ENCODE results near the gene TAS2R8. TPM values are rescaled to one million over a fixed set of nuclear protein-coding genes. Genes with fewer than 3 reads are reported as not detected.

The TAS2R8 gene
- total RNA-seq, result not detected in 2 replicates

DNA sequence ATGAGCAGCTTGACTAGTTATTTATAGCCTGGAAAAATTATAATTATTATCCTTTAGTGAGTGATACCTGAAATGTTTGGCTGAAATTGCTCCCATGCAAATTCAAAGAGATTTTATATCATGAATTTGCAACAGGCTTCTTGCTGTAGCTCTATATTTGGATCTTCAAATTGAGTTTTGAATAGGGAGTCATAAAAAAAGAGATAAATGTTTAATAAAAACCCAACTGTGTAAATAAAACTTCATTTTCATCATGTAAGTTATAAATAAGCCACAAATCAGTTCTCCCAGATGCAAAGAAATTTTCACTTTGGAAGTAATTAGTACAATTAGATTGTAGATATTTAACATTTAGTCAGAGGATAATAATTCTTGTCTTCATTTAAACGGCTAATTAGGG, at the start of gene TAS2R8:
TAS2R8 (minus strand) TSS at position 101 of the 400 bp plus-strand sequence. CDS start 306 bp downstream, outside the sequence.

DNA sequence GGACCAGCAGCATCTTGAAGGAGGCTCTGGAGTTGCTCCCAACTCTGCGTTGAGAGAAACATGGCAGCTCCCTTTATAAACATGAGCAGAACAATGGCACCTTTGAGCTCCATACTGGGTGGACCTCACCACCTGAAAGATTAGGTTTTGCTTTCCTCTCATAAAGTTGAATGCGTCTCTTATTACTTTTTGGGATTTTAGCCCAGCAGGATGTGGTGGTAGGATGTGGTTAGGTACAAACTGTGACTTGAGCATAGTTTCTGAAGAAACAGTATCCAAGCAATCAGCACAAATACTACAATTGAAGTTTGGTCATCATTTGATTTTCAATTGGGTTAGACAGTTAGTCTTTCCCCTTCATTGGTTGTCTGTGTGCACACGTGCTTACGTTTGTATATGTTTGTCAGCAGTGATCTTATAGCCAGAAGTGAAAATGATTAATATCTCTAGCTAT, 42.4 kb upstream of the TAS2R8 start, which contains the start of gene PRR4:
PRR4 (minus strand) TSS at position 51 of the 454 bp plus-strand sequence; CDS start at position 13, 38 bp downstream.

DNA sequence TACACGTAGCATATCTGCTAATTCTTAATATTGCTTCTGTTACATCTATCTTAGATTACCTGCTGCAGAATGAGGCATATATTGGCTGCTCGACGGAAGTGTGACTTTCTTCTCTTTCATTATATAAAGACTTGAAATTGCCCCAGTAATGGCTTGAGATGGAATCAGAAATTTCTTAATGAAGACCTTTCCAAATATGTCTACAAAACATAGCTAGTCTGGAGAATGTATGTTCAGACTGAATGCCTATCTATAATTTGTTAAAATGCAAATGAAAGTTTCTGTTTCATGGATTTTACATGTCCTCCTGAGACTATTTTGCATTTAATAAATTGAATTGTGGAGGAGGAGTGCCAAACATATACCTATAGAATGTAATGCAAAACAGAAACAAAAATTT, 19.2 kb upstream of the TAS2R8 start, which contains the start of gene TAS2R10:
TAS2R10 (minus strand) TSS at position 101 of the 400 bp plus-strand sequence; CDS start at position 12, 89 bp downstream.

DNA sequence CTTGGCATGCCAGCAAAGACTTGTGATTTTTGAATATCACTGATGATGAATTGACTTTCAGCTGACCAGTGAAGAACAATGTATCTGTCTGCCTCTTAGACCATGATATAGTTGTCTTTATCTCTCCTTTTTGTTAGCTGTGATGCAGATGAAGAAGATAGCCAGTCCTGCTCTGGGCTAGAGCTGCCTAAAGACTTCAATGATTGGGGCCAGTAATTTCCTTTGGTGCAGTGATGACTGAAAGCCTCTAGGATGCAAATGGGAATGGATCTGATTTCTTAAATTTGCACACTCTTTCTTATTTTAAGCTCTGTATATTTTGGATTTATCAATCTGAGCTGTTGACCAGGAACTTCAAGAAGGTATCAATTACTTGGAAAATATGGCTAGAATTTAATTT, 3.0 kb upstream of the TAS2R8 start, which contains the start of gene TAS2R9:
TAS2R9 (minus strand) TSS at position 101 of the 400 bp plus-strand sequence; CDS start at position 8, 93 bp downstream.

DNA sequence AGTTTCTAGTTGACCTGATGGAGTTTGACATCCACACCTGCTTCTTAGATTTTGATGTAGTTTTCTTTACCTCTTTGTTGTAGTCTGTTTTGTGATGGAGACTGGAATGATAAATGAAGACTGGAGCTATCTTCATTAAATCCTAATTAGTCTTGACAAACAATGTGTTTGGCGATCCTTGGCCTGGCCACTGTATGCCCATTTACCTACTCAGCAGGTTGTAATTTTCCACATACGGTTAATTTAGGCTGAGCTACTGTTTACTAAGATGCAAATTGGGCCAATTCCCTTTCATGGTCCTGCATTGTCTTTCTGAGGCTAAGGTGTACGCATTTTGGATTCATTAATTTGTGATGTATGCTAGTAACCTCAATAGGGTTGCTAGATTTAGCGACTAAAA, 4.5 kb downstream of the TAS2R8 start, which contains the start of gene TAS2R7:
TAS2R7 (minus strand) TSS at position 41 of the 400 bp plus-strand sequence. CDS start 57 bp downstream, outside the sequence.

Other genes starting within 250 kb of the TAS2R8 start
- gene MAGOHB, start 193.7 kb downstream of the TAS2R8 start, total RNA-seq, result 4.7 and 7.2 TPM in 2 replicates
- gene STYK1, start 133.2 kb downstream of the TAS2R8 start, total RNA-seq, result not detected in 2 replicates
- gene YBX3, start 84.0 kb downstream of the TAS2R8 start, total RNA-seq, result 266 and 290 TPM in 2 replicates
- not detected in 2 replicates for gene TAS2R7, start 4.7 kb downstream of the TAS2R8 start, total RNA-seq
- not detected in 2 replicates for gene TAS2R9, start 2.9 kb upstream of the TAS2R8 start, total RNA-seq
- gene TAS2R10, start 19.1 kb upstream of the TAS2R8 start, total RNA-seq, result 1.9 TPM in 1 of 2 replicates, not detected in the other
- gene PRR4, start 42.2 kb upstream of the TAS2R8 start, total RNA-seq, result not detected in 2 replicates
- 3.9 and 12.4 TPM in 2 replicates for gene PRH1, start 77.0 kb upstream of the TAS2R8 start, total RNA-seq
- 0.15 and 0.37 TPM in 2 replicates for gene TAS2R13, start 102.3 kb upstream of the TAS2R8 start, total RNA-seq
- 1.1 TPM in 1 of 2 replicates, not detected in the other for gene PRH2, start 122.0 kb upstream of the TAS2R8 start, total RNA-seq
- gene TAS2R14, start 132.0 kb upstream of the TAS2R8 start, total RNA-seq, result 0.98 and 1.6 TPM in 2 replicates
- gene TAS2R50, start 179.6 kb upstream of the TAS2R8 start, total RNA-seq, result 2.1 and 2.7 TPM in 2 replicates
- gene TAS2R20, start 191.0 kb upstream of the TAS2R8 start, total RNA-seq, result 0.62 and 1.0 TPM in 2 replicates
- gene TAS2R19, start 215.3 kb upstream of the TAS2R8 start, total RNA-seq, result 0.94 and 0.98 TPM in 2 replicates
- 0.44 and 2.4 TPM in 2 replicates for gene TAS2R31, start 224.1 kb upstream of the TAS2R8 start, total RNA-seq

Measured in cardiac ventricle fibroblast (primary cell).